Measurements from ENCODE around the gene KCND2.

Gene KCND2

DNA sequence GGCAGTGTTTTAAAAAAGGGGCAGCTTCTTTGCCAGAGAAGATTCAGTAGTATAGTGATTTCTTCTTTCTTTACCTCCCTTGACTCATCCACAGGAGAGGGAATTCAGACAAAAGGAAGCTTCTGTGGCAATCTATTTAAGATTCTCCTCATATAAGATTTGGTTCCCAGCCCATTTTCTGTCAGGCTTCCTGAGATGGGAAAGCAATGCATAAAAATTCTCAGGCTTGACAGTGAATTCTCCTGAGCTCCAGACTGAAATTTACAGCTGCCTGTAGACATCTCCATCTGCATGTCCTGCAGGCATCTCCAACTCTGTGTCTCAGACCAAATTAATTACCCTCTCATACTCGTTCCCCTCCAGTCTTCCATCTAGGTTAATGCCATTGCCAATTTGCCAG, 512.1 kb downstream of the KCND2 start:
- H3K27ac ChIP-seq (ENCODE audit: low read depth in 2 of 2, low read length in 2 of 2) = no peak overlapping the region
- H3K4me3 ChIP-seq (ENCODE audit: low read length in 2 of 2) = no peak overlapping the region
- no peaks in the 10 kb centered on the region for H3K9me3 ChIP-seq (ENCODE audit: control insufficient read depth in 2 of 2, low read length in 2 of 2)
- H3K27me3 ChIP-seq (ENCODE audit: control insufficient read depth in 2 of 2, insufficient read depth in 2 of 2, low read length in 2 of 2) = no peaks in the 10 kb centered on the region
- no peak overlapping the region for H3K9ac ChIP-seq (ENCODE audit: low read depth in 1 of 2, low read length in 2 of 2)
- no peaks in the 10 kb centered on the region for H3K4me1 ChIP-seq (ENCODE audit: control insufficient read depth in 2 of 2, insufficient read depth in 2 of 2, low read length in 2 of 2)
- H3K36me3 ChIP-seq (ENCODE audit: control insufficient read depth in 2 of 2, insufficient read depth in 2 of 2, low read length in 2 of 2) = no peaks in the 10 kb centered on the region

- no peak overlapping the region for H3K27ac ChIP-seq (ENCODE audit: low read depth in 2 of 2, low read length in 2 of 2)
- H3K4me1 ChIP-seq (ENCODE audit: control insufficient read depth in 2 of 2, insufficient read depth in 2 of 2, low read length in 2 of 2) = no peaks in the 10 kb centered on the region
- no peaks in the 10 kb centered on the region for H3K27me3 ChIP-seq (ENCODE audit: control insufficient read depth in 2 of 2, insufficient read depth in 2 of 2, low read length in 2 of 2)
These were observed 519.3 kb downstream of the KCND2 start for GRCh38 chr7:120792091-120792860.

DNA sequence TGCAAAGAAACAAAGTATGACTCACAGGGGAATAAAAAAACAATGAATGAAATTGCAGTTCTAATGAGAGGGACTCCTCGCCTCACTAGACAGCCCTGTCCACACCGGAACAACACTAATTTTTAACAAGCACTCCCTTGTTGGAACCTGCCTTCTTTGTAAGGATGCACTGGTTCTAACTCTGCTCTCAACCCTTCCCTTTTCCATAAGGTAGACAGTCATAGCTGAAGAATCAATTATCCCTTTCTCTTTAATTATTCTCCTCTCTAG, 519.8 kb downstream of the KCND2 start:
- Histone ChIP-seq H3K27ac (ENCODE audit: low read depth in 2 of 2, low read length in 2 of 2) (no peak overlapping the region), H3K27me3 (ENCODE audit: control insufficient read depth in 2 of 2, insufficient read depth in 2 of 2, low read length in 2 of 2) (no peaks in the 10 kb centered on the region), H3K4me3 (ENCODE audit: low read length in 2 of 2) (no peak overlapping the region), H3K36me3 (ENCODE audit: control insufficient read depth in 2 of 2, insufficient read depth in 2 of 2, low read length in 2 of 2) (no peaks in the 10 kb centered on the region), H3K9ac (ENCODE audit: low read depth in 1 of 2, low read length in 2 of 2) (no peak overlapping the region), H3K9me3 (ENCODE audit: control insufficient read depth in 2 of 2, low read length in 2 of 2) (no peaks in the 10 kb centered on the region), H3K4me1 (ENCODE audit: control insufficient read depth in 2 of 2, insufficient read depth in 2 of 2, low read length in 2 of 2) (no peaks in the 10 kb centered on the region)

More at GRCh38 chr7:120792091-120792860, 519.3 kb downstream of the KCND2 start:
- Histone ChIP-seq H3K4me3 (ENCODE audit: low read length in 2 of 2) (no peak overlapping the region), H3K36me3 (ENCODE audit: control insufficient read depth in 2 of 2, insufficient read depth in 2 of 2, low read length in 2 of 2) (no peaks in the 10 kb centered on the region), H3K9me3 (ENCODE audit: control insufficient read depth in 2 of 2, low read length in 2 of 2) (no peaks in the 10 kb centered on the region), H3K9ac (ENCODE audit: low read depth in 1 of 2, low read length in 2 of 2) (no peak overlapping the region)

- H3K36me3 ChIP-seq (ENCODE audit: control insufficient read depth in 2 of 2, insufficient read depth in 2 of 2, low read length in 2 of 2) = no peaks in the 10 kb centered on the region
- no peak overlapping the region for H3K9ac ChIP-seq (ENCODE audit: low read depth in 1 of 2, low read length in 2 of 2)
These were observed 520.4 kb downstream of the KCND2 start for GRCh38 chr7:120793213-120793936.

DNA sequence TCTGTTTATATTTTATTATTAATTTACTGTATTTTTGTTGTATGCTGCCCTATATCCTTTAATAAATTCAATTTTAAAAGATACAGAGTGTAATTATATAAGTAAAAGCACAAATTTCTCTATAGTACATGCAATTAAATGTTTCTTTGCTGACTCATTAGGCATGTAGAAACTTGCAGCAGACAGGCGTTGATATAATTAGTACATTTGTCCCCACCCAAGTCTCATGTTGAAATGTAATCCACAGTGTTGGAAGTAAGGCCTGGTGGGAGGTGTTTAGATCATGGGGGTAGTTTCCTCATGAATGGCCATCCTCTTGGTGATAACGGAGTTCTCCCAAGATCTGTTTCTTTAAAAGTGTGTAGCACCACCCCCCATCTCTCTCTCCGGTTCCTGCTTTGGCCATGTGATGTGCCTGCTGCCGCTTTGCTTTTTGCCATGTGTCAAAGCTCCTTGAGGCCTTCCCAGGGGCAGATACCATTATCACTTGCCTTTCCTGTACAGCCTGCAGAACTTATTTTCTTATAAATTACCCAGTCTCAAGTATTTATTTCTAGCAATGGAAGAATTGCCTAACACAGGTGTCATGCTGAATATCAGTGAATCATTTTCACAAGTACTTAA, 521.2 kb downstream of the KCND2 start:
- no peaks in the 10 kb centered on the region for H3K4me1 ChIP-seq (ENCODE audit: control insufficient read depth in 2 of 2, insufficient read depth in 2 of 2, low read length in 2 of 2)
- H3K27ac ChIP-seq (ENCODE audit: low read depth in 2 of 2, low read length in 2 of 2) = no peak overlapping the region
- H3K27me3 ChIP-seq (ENCODE audit: control insufficient read depth in 2 of 2, insufficient read depth in 2 of 2, low read length in 2 of 2) = no peaks in the 10 kb centered on the region

More at GRCh38 chr7:120793213-120793936, 520.4 kb downstream of the KCND2 start:
- Histone ChIP-seq H3K4me3 (ENCODE audit: low read length in 2 of 2) (no peak overlapping the region), H3K27ac (ENCODE audit: low read depth in 2 of 2, low read length in 2 of 2) (no peak overlapping the region), H3K27me3 (ENCODE audit: control insufficient read depth in 2 of 2, insufficient read depth in 2 of 2, low read length in 2 of 2) (no peaks in the 10 kb centered on the region), H3K9me3 (ENCODE audit: control insufficient read depth in 2 of 2, low read length in 2 of 2) (no peaks in the 10 kb centered on the region), H3K4me1 (ENCODE audit: control insufficient read depth in 2 of 2, insufficient read depth in 2 of 2, low read length in 2 of 2) (no peaks in the 10 kb centered on the region)

DNA sequence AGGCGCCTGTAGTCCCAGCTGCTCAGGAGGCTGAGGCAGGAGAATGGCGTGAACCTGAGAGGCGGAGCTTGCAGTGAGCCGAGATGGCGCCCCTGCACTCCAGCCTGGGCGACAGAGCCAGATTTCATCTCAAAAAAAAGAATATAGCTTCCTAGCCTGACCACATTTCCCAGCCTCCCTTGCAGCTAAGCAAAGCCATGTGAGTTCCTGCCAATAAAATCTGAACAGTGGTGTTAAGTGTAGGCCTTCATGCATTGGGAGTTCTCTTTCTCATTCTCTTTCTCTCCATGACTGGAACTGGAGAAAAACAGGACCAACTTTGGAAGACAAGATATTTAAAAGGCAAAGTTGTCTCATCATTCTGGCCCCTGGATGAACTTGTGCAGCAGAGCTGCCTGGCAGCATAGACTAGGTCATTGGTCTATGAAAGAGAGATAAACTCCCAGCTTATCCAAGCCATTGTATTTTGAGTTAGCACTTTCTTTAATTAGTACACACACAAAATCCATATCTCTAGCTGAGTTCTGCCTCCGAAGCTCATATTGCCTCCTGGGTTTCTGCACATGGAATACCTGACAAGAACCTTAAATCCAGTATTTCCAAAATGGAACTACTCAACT, 524.2 kb downstream of the KCND2 start:
- H3K4me3 ChIP-seq (ENCODE audit: low read length in 2 of 2) = no peak overlapping the region
- no peaks in the 10 kb centered on the region for H3K4me1 ChIP-seq (ENCODE audit: control insufficient read depth in 2 of 2, insufficient read depth in 2 of 2, low read length in 2 of 2)
- H3K27ac ChIP-seq (ENCODE audit: low read depth in 2 of 2, low read length in 2 of 2) = no peak overlapping the region
- no peaks in the 10 kb centered on the region for H3K9me3 ChIP-seq (ENCODE audit: control insufficient read depth in 2 of 2, low read length in 2 of 2)
- H3K36me3 ChIP-seq (ENCODE audit: control insufficient read depth in 2 of 2, insufficient read depth in 2 of 2, low read length in 2 of 2) = no peaks in the 10 kb centered on the region
- no peak overlapping the region for H3K9ac ChIP-seq (ENCODE audit: low read depth in 1 of 2, low read length in 2 of 2)
- H3K27me3 ChIP-seq (ENCODE audit: control insufficient read depth in 2 of 2, insufficient read depth in 2 of 2, low read length in 2 of 2) = no peaks in the 10 kb centered on the region

More for the DNA sequence above, 521.2 kb downstream of the KCND2 start:
- Histone ChIP-seq H3K9me3 (ENCODE audit: control insufficient read depth in 2 of 2, low read length in 2 of 2) (no peaks in the 10 kb centered on the region), H3K9ac (ENCODE audit: low read depth in 1 of 2, low read length in 2 of 2) (no peak overlapping the region), H3K36me3 (ENCODE audit: control insufficient read depth in 2 of 2, insufficient read depth in 2 of 2, low read length in 2 of 2) (no peaks in the 10 kb centered on the region), H3K4me3 (ENCODE audit: low read length in 2 of 2) (no peak overlapping the region)

GRCh38 chr7:120799147-120799546, 526.2 kb downstream of the KCND2 start:
- H3K4me1 ChIP-seq (ENCODE audit: control insufficient read depth in 2 of 2, insufficient read depth in 2 of 2, low read length in 2 of 2) = no peaks in the 10 kb centered on the region
- H3K27ac ChIP-seq (ENCODE audit: low read depth in 2 of 2, low read length in 2 of 2) = no peak overlapping the region
- no peak overlapping the region for H3K9ac ChIP-seq (ENCODE audit: low read depth in 1 of 2, low read length in 2 of 2)
- H3K4me3 ChIP-seq (ENCODE audit: low read length in 2 of 2) = no peak overlapping the region
- H3K27me3 ChIP-seq (ENCODE audit: control insufficient read depth in 2 of 2, insufficient read depth in 2 of 2, low read length in 2 of 2) = no peaks in the 10 kb centered on the region
- no peaks in the 10 kb centered on the region for H3K9me3 ChIP-seq (ENCODE audit: control insufficient read depth in 2 of 2, low read length in 2 of 2)
- H3K36me3 ChIP-seq (ENCODE audit: control insufficient read depth in 2 of 2, insufficient read depth in 2 of 2, low read length in 2 of 2) = no peaks in the 10 kb centered on the region

All from mucosa of rectum (tissue), 2 donors.